Right lobe of liver (tissue), 6 donors: Measurements from ENCODE around the gene MACF1. TPM values are rescaled to one million over a fixed set of nuclear protein-coding genes. Genes with fewer than 3 reads are reported as not detected.
A peak's percentile ranks its signal among the peaks of the same experiment; 100 is the strongest.

ENCODE experiments used
- ATAC-seq, 4 donors: fragments of 200-7000 bp; cut with Tn5 transposase; one replicate each; pipeline ENCODE4 v1.9.1; 2020; ENCODE audit warnings: mild to moderate bottlenecking in 4 of 4, moderate library complexity in 4 of 4
- DNase-seq, 3 donors: peaks; one replicate each; pipeline ENCODE4 v3.0.0-alpha.2; 2020
- H3K27ac ChIP-seq, 3 donors: fragments of 200-600 bp; one replicate each; pipeline ENCODE4 v1.8.0; 2022
- H3K27me3 ChIP-seq, 2 donors: fragments of 200-600 bp; one replicate each; pipeline ENCODE4 v1.8.0; 2022
- H3K36me3 ChIP-seq, 4 donors: fragments of 200-600 bp; sonication (generic) in 1 of 4; one replicate each; pipeline versions ENCODE4 v1.5.1 to v1.8.0; 2017 to 2022; ENCODE audit warnings: control low read depth in 1 of 4
- H3K4me1 ChIP-seq, 4 donors: fragments of 200-600 bp; sonication (generic) in 1 of 4; one replicate each; pipeline versions ENCODE4 v1.5.1 to v1.8.0; 2017 to 2022; ENCODE audit warnings: control low read depth in 1 of 4
- H3K4me3 ChIP-seq, 3 donors: fragments of 200-600 bp; one replicate each; pipeline ENCODE4 v1.8.0; 2022
- H3K9me3 ChIP-seq, 4 donors: fragments of 200-600 bp; sonication (generic) in 1 of 4; one replicate each; pipeline versions ENCODE4 v1.5.1 to v1.8.0; 2017 to 2022; ENCODE audit warnings: control low read depth in 1 of 4
- CTCF ChIP-seq, 4 donors: fragments of 200-600 bp in 3 of 4; fragments of 450-650 bp in 1 of 4; IDR thresholded peaks; one replicate each; pipeline versions ENCODE4 v1.5.1 to v1.8.0; 2016 to 2022; ENCODE audit warnings: antibody characterized with exemption in 4 of 4, mild to moderate bottlenecking in 2 of 4
- POLR2A ChIP-seq: fragments of 450-650 bp; IDR thresholded peaks from one replicate; pipeline ENCODE4 v1.6.1; 2017; ENCODE audit warnings: antibody characterized with exemption, mild to moderate bottlenecking
- WGBS: methylation state at CpG from one replicate; pipeline ENCODE4 v1.1.6; 2018; ENCODE audit warnings: low coverage, low lambda C conversion rate; ENCODE audit not compliant: insufficient coverage; ENCODE audit errors: missing lambda C conversion rate; 5-methylcytosine and 5-hydroxymethylcytosine counted together
- intact Hi-C, 2 donors: fragments of 100-400 bp; cut with DNase I; formaldehyde crosslinking; loops; one replicate each; pipeline versions ENCODE4 v1.11.2 to v1.14.1; 2022
- total RNA-seq, 6 experiments: library from RNA; depleted of rRNA in 2 of 6; stranded (reverse); fragments of >200 nt in 2 of 6; fragmentation: NEBNext Ultra II Directional in 3 of 6; extraction: Animal tissue kit (Norgen Biotek cat#: 25700) in 3 of 6; gene quantifications; one replicate each; pipeline versions ENCODE4 v1.1.0 to v1.2.4, GENCODE V29; 2016 to 2023
- donor health status: DM: no; HTN: yes; CAD: no.
- donor health status: DM: no; HTN: no; CAD: no.
- donor health status: DM: no; HTN: no; CAD: no.
- donor health status: DM: no; HTN: yes; CAD: no.
- donor health status: DM: no; HTN: yes; CAD: no.

Gene MACF1
- total RNA-seq, 6 experiments from 2014 or later: 78.4 to 141 (median 100) TPM

DNA sequence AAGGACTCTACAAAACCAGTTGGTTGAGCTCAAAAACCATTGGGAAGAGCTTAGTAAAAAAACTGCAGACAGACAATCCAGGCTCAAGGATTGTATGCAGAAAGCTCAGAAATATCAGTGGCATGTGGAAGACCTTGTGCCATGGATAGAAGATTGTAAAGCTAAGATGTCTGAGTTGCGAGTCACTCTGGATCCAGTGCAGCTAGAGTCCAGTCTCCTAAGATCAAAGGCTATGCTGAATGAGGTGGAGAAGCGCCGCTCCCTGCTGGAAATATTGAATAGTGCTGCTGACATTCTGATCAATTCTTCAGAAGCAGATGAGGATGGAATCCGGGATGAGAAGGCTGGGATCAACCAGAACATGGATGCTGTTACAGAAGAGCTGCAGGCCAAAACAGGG is 183.0 kb downstream of the MACF1 start:
- intact Hi-C loops: loop anchor here in 1 of 2 donors (10.0 kb wide), 1 partner anchor 283 kb away; no protein-coding TSS in a partner anchor
- WGBS: 60% methylated on average over 2 of the region's 4 CpGs
- Histone ChIP-seq H3K27ac (peak overlapping the region in 2 of 3 donors; percentile 24 to 33), H3K4me1 (peaks cover 0 to 53% (median 19%) of the 10 kb centered on the region in 4 donors), H3K9me3 (no peaks in the 10 kb centered on the region), H3K27me3 (no peaks in the 10 kb centered on the region), H3K4me3 (no peak overlapping the region), H3K36me3 (peaks cover 0 to 28% (median 4%) of the 10 kb centered on the region in 4 donors)
- no peak for DNase-seq
- peak; percentile 37 to 72 (median 66) for ATAC-seq
- TF ChIP-seq CTCF (IDR thresholded peaks at IDR 0.05) (peak in 3 of 4 donors; percentile 25 to 47 (median 35)), POLR2A (no peak)

DNA sequence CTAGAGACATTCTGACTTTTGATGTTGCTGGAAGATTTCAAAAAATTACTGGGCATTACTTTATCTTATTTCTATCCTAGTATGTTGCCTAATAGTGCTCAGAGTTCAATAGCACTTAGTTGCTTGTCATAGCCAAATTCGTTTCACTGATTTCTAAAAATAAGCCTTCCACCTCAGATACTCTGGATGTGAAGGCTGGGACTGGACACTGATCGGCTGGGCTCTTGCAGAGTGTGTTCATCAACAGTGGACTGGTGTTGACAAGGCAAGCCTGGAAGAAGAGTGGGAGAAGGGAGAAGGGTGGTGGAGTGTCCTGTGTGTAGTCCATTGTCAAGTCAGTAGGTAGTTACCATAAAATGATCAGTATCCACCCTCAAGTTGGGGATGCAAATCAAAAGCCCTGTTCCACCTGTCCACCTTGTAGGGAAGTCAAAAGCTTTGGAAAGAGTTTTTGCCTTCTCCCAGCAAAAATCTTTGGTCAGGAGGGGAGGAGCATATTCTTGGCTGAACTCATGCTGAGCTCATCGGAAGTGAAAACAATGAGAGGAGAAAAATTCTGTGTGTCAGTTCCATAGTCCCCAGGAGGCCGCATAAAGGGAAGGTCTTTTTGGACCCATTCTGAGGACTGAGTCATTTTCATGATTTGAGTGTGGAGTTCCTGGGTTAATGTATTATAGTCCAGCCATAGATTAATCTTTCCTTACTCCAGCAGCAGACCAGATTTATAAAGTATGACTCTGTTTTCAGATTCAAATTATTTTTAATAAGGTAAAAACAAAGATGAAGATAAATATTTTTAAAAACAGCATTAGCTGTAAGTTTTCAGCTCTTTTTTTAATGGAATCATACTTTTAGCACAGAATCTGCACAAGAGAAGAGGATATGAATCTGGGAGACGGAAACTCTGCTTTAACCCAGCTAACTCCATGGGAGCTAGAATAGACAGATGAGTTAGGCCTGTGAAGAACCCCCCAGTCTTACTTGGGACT is 187.5 kb downstream of the MACF1 start:
- H3K27me3 ChIP-seq: no peaks in the 10 kb centered on the region
- H3K4me1 ChIP-seq: peaks cover 0 to 75% (median 35%) of the 10 kb centered on the region in 4 donors
- H3K36me3 ChIP-seq: peaks cover 0 to 28% (median 2%) of the 10 kb centered on the region in 4 donors
- intact Hi-C loops: no loop called here
- WGBS: 28% methylated on average over 5 of the region's 5 CpGs
- peak overlapping the region; percentile 68 to 85 (median 75) for H3K27ac ChIP-seq
- H3K9me3 ChIP-seq: no peaks in the 10 kb centered on the region
- peak overlapping the region in 1 of 3 donors; percentile 2 for H3K4me3 ChIP-seq
- peak; percentile 68 to 80 (median 78) for ATAC-seq
- DNase-seq: peak in 1 of 3 donors; percentile 58
- TF ChIP-seq CTCF (IDR thresholded peaks at IDR 0.05) (no peak), POLR2A (peak; percentile 31)

GRCh38 chr1:39392851-39393573 is 188.5 kb downstream of the MACF1 start:
- DNase-seq (no peak), ATAC-seq (peak in 1 of 4 donors; percentile 18)
- 48% methylated on average over 4 of the region's 4 CpGs for WGBS
- Histone ChIP-seq H3K27ac (peak overlapping the region; percentile 50 to 85 (median 75)), H3K27me3 (no peaks in the 10 kb centered on the region), H3K4me1 (peaks cover 0 to 74% (median 30%) of the 10 kb centered on the region in 4 donors), H3K4me3 (no peak overlapping the region), H3K9me3 (no peaks in the 10 kb centered on the region), H3K36me3 (peaks cover 0 to 19% (median 2%) of the 10 kb centered on the region in 4 donors)
- TF ChIP-seq POLR2A: no peak
- TF ChIP-seq CTCF (IDR thresholded peaks at IDR 0.05): no peak
- intact Hi-C loops: no loop called here

- TF ChIP-seq POLR2A (no peak), CTCF (IDR thresholded peaks at IDR 0.05) (no peak)
- H3K27me3 ChIP-seq: no peaks in the 10 kb centered on the region
- whole genome bisulfite sequencing: 86% methylated on average over 10 of the region's 11 CpGs
- peaks cover 0 to 12% (median 0%) of the 10 kb centered on the region in 4 donors for H3K36me3 ChIP-seq
- no peaks in the 10 kb centered on the region for H3K9me3 ChIP-seq
- intact Hi-C loops: no loop called here
- no peak for ATAC-seq
- no peak overlapping the region for H3K4me3 ChIP-seq
- no peak for DNase-seq
- H3K27ac ChIP-seq: peak overlapping the region in 2 of 3 donors; percentile 41 to 61
- H3K4me1 ChIP-seq: peaks cover 0 to 73% (median 28%) of the 10 kb centered on the region in 4 donors
These were observed 189.2 kb downstream of the MACF1 start for GRCh38 chr1:39393645-39394044.
